Muscle layer of colon (tissue), 2 donors: ENCODE measurements around the gene IL18RAP.

Experiments
- H3K27ac ChIP-seq: one replicate; pipeline ENCODE4 v1.7.0; 2013; ENCODE audit warnings: low read depth, mild to moderate bottlenecking, low read length, moderate library complexity
- H3K27me3 ChIP-seq, 2 donors: one replicate each; pipeline ENCODE4 v1.7.0; 2013; ENCODE audit warnings: low read length in 2 of 2, mild to moderate bottlenecking in 2 of 2; ENCODE audit not compliant: insufficient read depth in 2 of 2, control insufficient read depth in 1 of 2
- H3K36me3 ChIP-seq: one replicate; pipeline ENCODE4 v1.7.0; 2013; ENCODE audit warnings: mild to moderate bottlenecking, low read length; ENCODE audit not compliant: insufficient read depth
- H3K4me1 ChIP-seq: one replicate; pipeline ENCODE4 v1.7.0; 2013; ENCODE audit warnings: mild to moderate bottlenecking, low read length; ENCODE audit not compliant: insufficient read depth
- H3K4me3 ChIP-seq, 2 donors: one replicate each; pipeline ENCODE4 v1.7.0; 2013; ENCODE audit warnings: low read length in 2 of 2, low read depth in 1 of 2, mild to moderate bottlenecking in 1 of 2, moderate library complexity in 1 of 2
- H3K9ac ChIP-seq: one replicate; pipeline ENCODE4 v1.7.0; 2013; ENCODE audit warnings: low read length
- H3K9me3 ChIP-seq: one replicate; pipeline ENCODE4 v1.7.0; 2013; ENCODE audit warnings: mild to moderate bottlenecking, low read length
- donor health status: abdominal sarcoma.
- donor health status: Adenocarcinoma of cecum.

The IL18RAP gene

GRCh38 chr2:102424754-102425153, 1.8 kb downstream of the IL18RAP start:
- no peak overlapping the region for H3K4me3 ChIP-seq
- no peak overlapping the region for H3K9ac ChIP-seq
- H3K4me1 ChIP-seq = no peaks in the 10 kb centered on the region
- no peaks in the 10 kb centered on the region for H3K36me3 ChIP-seq
- H3K27me3 ChIP-seq = no peaks in the 10 kb centered on the region
- no peak overlapping the region for H3K27ac ChIP-seq
- H3K9me3 ChIP-seq = no peaks in the 10 kb centered on the region

DNA sequence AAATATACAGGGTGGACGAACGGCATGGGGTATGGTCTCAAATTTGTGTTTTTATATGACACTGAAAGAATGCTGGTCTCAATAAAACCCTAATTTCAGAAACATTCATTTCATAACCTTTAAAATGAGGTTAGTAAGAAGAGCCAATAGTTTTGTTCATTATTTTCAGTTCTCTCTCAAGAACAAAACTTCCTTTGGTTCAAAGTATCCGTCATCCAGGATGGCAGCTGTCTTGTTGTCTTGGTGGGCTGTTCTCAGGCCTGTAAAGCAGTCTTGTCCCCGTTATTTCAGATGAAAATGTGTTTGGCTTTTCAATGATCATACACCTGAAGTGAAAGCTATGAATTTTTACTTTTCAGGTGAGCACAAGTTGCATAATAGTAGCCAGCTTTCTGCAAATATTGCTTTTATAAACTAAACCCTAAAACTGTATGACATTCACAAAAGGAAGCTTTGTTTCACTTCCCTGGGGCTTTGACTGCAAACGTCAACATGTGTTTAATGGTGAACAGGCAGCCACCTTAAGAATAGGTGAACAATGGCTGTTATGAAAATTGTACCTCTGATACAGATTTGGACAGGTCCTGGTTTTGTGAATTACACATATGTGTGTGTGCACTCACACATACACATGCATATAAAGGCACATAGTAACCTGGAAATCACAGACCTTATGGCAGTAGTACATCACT, 2.6 kb downstream of the IL18RAP start:
- H3K9me3 ChIP-seq = no peaks in the 10 kb centered on the region
- no peaks in the 10 kb centered on the region for H3K27me3 ChIP-seq
- no peak overlapping the region for H3K4me3 ChIP-seq
- H3K9ac ChIP-seq = no peak overlapping the region
- H3K27ac ChIP-seq = no peak overlapping the region
- no peaks in the 10 kb centered on the region for H3K36me3 ChIP-seq
- H3K4me1 ChIP-seq = no peaks in the 10 kb centered on the region

DNA sequence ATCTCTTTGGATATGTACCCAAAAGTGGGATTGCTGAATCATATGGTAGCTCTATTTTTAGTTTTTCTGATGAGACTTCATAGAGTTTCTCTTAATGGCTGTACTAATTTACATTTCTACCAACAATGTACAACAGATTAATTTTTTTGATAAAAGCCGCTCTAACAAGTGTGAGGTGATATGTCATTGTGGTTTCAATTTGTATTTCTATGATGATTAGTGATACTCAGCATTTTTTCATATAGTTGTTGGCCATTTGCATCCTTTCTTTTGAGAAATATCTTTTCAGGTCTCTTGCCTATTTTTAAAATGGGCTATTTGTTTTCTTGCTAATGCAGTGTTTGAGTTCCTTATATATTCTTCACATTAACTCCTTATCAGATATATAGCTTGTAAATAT, 4.3 kb downstream of the IL18RAP start:
- Histone ChIP-seq H3K36me3 (no peaks in the 10 kb centered on the region), H3K9me3 (no peaks in the 10 kb centered on the region), H3K9ac (no peak overlapping the region), H3K27me3 (no peaks in the 10 kb centered on the region), H3K4me3 (no peak overlapping the region), H3K27ac (no peak overlapping the region), H3K4me1 (no peaks in the 10 kb centered on the region)

GRCh38 chr2:102428573-102428972, 5.6 kb downstream of the IL18RAP start:
- no peaks in the 10 kb centered on the region for H3K36me3 ChIP-seq
- H3K4me3 ChIP-seq = no peak overlapping the region
- H3K27ac ChIP-seq = no peak overlapping the region
- H3K27me3 ChIP-seq = no peaks in the 10 kb centered on the region
- no peak overlapping the region for H3K9ac ChIP-seq
- H3K4me1 ChIP-seq = no peaks in the 10 kb centered on the region
- H3K9me3 ChIP-seq = no peaks in the 10 kb centered on the region

DNA sequence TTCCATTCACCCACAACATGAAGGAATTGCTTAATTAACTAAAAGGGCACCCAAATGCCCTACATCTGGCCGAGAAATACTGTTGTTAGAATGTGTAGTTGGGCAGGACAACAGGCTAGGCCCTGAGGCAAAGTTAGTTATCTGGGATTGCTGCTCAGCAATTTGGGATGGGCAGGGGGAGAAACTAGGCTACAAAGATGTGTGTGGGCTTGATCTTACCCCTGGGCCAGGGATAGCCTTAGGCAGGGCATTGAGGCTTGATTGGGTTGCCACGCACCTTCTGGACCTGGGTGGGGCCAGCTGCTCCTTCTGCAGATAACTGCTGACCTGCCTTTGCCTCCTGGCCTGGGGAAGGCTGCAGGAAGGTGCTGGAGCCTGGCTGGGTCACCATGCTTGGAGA, 9.4 kb downstream of the IL18RAP start:
- no peaks in the 10 kb centered on the region for H3K9me3 ChIP-seq
- no peaks in the 10 kb centered on the region for H3K36me3 ChIP-seq
- H3K4me1 ChIP-seq = no peaks in the 10 kb centered on the region
- H3K4me3 ChIP-seq = no peak overlapping the region
- no peaks in the 10 kb centered on the region for H3K27me3 ChIP-seq
- no peak overlapping the region for H3K27ac ChIP-seq
- H3K9ac ChIP-seq = no peak overlapping the region

GRCh38 chr2:102433973-102434654, 11.2 kb downstream of the IL18RAP start:
- H3K9me3 ChIP-seq = no peaks in the 10 kb centered on the region
- H3K9ac ChIP-seq = no peak overlapping the region
- H3K36me3 ChIP-seq = no peaks in the 10 kb centered on the region
- no peak overlapping the region for H3K4me3 ChIP-seq
- no peak overlapping the region for H3K27ac ChIP-seq
- H3K27me3 ChIP-seq = no peaks in the 10 kb centered on the region
- H3K4me1 ChIP-seq = no peaks in the 10 kb centered on the region

DNA sequence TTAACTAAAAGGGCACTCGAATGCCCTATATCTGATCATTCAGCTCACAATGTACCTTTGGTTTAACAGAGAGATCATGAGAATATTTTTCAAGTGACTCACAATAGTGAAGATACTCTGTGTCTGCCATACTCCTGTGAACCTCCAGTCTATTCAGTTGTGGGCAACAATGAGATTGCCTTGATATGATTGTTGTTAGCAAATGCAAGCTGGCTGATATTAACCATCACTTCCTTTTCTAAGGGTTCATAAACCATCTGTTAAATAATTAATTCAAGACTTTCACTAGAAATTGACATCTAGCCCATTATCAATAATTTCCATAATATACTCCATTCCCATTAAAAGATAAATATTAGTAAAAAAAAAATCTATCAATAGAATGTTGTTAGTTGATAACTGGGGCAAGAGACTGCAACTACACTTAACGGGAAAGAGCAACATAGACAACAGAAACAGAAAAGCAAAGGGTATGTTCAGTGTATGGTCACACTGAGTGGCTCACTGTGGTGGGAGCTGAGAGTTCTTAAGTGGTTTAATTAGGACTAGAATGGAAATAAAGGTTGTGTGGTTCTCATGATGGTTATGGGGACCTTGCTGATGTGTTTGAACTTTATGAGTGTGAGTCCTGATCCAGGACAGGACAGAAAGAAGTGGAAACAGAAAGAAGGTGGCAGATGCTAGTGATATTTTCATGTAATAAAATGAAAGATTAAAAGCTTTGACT, 11.9 kb downstream of the IL18RAP start:
- H3K27me3 ChIP-seq = no peaks in the 10 kb centered on the region
- H3K27ac ChIP-seq = no peak overlapping the region
- H3K9me3 ChIP-seq = no peaks in the 10 kb centered on the region
- H3K4me3 ChIP-seq = no peak overlapping the region
- no peaks in the 10 kb centered on the region for H3K4me1 ChIP-seq
- H3K36me3 ChIP-seq = no peaks in the 10 kb centered on the region
- no peak overlapping the region for H3K9ac ChIP-seq

- H3K27me3 ChIP-seq = no peaks in the 10 kb centered on the region
- H3K9me3 ChIP-seq = no peaks in the 10 kb centered on the region
- no peaks in the 10 kb centered on the region for H3K4me1 ChIP-seq
- H3K4me3 ChIP-seq = no peak overlapping the region
- no peaks in the 10 kb centered on the region for H3K36me3 ChIP-seq
- no peak overlapping the region for H3K9ac ChIP-seq
- no peak overlapping the region for H3K27ac ChIP-seq
Observed at GRCh38 chr2:102435741-102436140, 12.8 kb downstream of the IL18RAP start.

DNA sequence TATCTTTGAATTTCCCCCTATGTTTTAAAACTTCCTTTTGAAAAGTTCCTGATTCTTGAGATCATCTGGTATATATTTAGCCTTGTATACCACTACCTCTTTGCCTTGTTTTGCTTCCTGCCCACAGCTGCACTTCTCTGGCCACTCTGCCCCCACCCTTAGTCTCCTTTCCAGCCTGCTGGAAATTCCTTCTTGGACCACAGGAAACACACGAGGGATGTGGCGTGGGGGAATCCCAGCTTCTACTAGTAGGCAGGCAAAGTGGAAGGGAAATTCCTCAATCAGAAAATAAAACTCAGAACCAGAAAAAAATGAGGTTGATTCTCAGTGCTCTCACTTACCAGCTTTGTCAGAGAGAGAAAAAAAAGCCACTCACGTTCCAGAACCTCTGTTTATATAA, 13.4 kb downstream of the IL18RAP start:
- H3K9me3 ChIP-seq = no peaks in the 10 kb centered on the region
- H3K27ac ChIP-seq = no peak overlapping the region
- no peak overlapping the region for H3K4me3 ChIP-seq
- H3K36me3 ChIP-seq = no peaks in the 10 kb centered on the region
- H3K27me3 ChIP-seq = no peaks in the 10 kb centered on the region
- no peak overlapping the region for H3K9ac ChIP-seq
- no peaks in the 10 kb centered on the region for H3K4me1 ChIP-seq

GRCh38 chr2:102437122-102437521, 14.2 kb downstream of the IL18RAP start:
- no peaks in the 10 kb centered on the region for H3K4me1 ChIP-seq

DNA sequence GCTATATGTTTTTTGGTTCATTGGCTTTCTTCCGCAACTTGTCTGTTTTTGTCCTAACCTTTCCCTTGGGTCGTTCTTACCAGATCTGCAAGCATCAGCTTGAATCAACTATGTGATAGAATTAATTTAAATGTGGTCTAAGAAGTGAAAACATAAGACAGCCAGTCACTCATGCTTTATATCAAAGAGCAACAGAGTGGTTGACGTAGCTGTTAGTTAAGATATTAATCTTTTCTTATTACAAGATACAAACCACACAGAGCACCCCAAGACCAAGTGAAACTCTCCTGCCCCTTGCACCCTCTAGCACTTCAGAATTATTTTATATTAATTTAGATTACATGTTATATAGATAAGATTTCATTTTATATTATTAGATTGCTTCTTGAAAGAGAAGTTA, 15.2 kb downstream of the IL18RAP start:
- H3K4me3 ChIP-seq = no peak overlapping the region
- no peaks in the 10 kb centered on the region for H3K9me3 ChIP-seq
- H3K36me3 ChIP-seq = no peaks in the 10 kb centered on the region
- no peak overlapping the region for H3K9ac ChIP-seq
- no peak overlapping the region for H3K27ac ChIP-seq
- no peaks in the 10 kb centered on the region for H3K27me3 ChIP-seq
- no peaks in the 10 kb centered on the region for H3K4me1 ChIP-seq

More at GRCh38 chr2:102437122-102437521, 14.2 kb downstream of the IL18RAP start:
- Histone ChIP-seq H3K9me3 (no peaks in the 10 kb centered on the region), H3K27me3 (no peaks in the 10 kb centered on the region), H3K27ac (no peak overlapping the region), H3K9ac (no peak overlapping the region), H3K36me3 (no peaks in the 10 kb centered on the region), H3K4me3 (no peak overlapping the region)
